Neural progenitor cell (in vitro differentiated cells): ENCODE results near the gene COQ10A.

ENCODE experiments used
- CTCF ChIP-seq: fragments of 200-600 bp; sonication (generic); IDR thresholded peaks from 2 replicates; pipeline ENCODE4 v1.5.1; 2017; ENCODE audit warnings: antibody characterized with exemption, mild to moderate bottlenecking
- EZH2 ChIP-seq: fragments of 200-600 bp; sonication (generic); IDR thresholded peaks from 2 replicates; pipeline ENCODE4 v1.6.1; 2017; ENCODE audit warnings: antibody characterized with exemption, mild to moderate bottlenecking, moderate library complexity

GRCh38 chr12:56253091-56253490 is 13.7 kb upstream of the COQ10A start:
- TF ChIP-seq EZH2 = no peak
- TF ChIP-seq CTCF = no peak
